Body of pancreas (tissue), 4 donors: ENCODE results near the gene EFCAB14.

Experiments used
- POLR2A ChIP-seq, 3 donors: fragments of 450-650 bp; IDR thresholded peaks; one replicate each; pipeline ENCODE4 v1.6.1; 2016; ENCODE audit warnings: antibody characterized with exemption in 3 of 3, mild to moderate bottlenecking in 2 of 3
- TF ChIP-seq, protein P1 (sequence below), 7 experiments: fragments of 450-650 bp in 4 of 7; fragments of 200-600 bp in 3 of 7; sonication (generic) in 3 of 7; IDR thresholded peaks; one replicate each; pipeline ENCODE4 v1.5.1; 2016 to 2019; ENCODE audit warnings: antibody characterized with exemption in 7 of 7

DNA sequence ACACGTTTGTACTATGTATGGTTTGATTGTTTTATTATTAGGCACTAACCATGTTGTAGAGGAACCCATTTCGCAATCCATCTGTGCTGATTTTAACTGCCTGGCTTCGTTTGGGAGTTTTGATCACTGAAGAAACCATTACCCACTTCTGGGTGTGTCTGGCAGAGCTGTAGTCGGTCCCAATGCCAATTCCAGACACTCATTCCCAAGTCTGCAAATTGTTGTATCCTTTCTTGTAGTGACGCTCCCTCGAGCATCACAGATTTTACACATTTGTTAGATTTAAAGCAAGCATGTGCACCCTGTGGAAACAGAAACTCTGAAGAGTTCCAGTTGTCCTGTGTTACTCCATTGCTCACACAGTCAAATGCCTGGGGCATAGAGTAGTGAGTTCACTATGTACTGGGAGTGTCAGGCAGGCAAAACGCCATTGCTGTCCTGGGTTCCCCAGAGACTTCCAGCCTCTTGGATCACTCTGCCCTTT is 31.0 kb upstream of the EFCAB14 start:
- TF ChIP-seq, protein P1, sequence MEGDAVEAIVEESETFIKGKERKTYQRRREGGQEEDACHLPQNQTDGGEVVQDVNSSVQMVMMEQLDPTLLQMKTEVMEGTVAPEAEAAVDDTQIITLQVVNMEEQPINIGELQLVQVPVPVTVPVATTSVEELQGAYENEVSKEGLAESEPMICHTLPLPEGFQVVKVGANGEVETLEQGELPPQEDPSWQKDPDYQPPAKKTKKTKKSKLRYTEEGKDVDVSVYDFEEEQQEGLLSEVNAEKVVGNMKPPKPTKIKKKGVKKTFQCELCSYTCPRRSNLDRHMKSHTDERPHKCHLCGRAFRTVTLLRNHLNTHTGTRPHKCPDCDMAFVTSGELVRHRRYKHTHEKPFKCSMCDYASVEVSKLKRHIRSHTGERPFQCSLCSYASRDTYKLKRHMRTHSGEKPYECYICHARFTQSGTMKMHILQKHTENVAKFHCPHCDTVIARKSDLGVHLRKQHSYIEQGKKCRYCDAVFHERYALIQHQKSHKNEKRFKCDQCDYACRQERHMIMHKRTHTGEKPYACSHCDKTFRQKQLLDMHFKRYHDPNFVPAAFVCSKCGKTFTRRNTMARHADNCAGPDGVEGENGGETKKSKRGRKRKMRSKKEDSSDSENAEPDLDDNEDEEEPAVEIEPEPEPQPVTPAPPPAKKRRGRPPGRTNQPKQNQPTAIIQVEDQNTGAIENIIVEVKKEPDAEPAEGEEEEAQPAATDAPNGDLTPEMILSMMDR (IDR thresholded peaks at IDR 0.05): no peak
- TF ChIP-seq POLR2A (IDR thresholded peaks at IDR 0.05): no peak
